HG03558 (cell line): ENCODE data around the gene KCNAB1.
"Not testable (repeated sequence)": the region's sequence is repeated elsewhere in the genome, so short reads cannot be mapped to it uniquely, and the experiment has no call there.

ENCODE experiments used
- ATAC-seq: cut with Tn5 transposase; IDR thresholded peaks from one replicate; pipeline ENCODE4 v1.9.1; 2021; ENCODE audit warnings: moderate number of reproducible peaks; ENCODE audit not compliant: unreplicated experiment; ENCODE audit errors: extremely low read depth

The KCNAB1 gene

GRCh38 chr3:156172536-156172935 is 52.2 kb downstream of the KCNAB1 start:
- no peak for ATAC-seq

GRCh38 chr3:156174229-156174847 is 54.0 kb downstream of the KCNAB1 start:
- no peak for ATAC-seq

GRCh38 chr3:156175570-156175969 is 55.2 kb downstream of the KCNAB1 start:
- ATAC-seq: no peak

- ATAC-seq: no peak
Measured at GRCh38 chr3:156176048-156176447, 55.7 kb downstream of the KCNAB1 start.

GRCh38 chr3:156176629-156177210 is 56.3 kb downstream of the KCNAB1 start:
- ATAC-seq: no peak

- ATAC-seq: no peak
Measured at GRCh38 chr3:156180077-156180476, 59.7 kb downstream of the KCNAB1 start.

GRCh38 chr3:156181509-156181908 is 61.1 kb downstream of the KCNAB1 start:
- ATAC-seq: no peak

- no peak for ATAC-seq
Measured at GRCh38 chr3:156183396-156183795, 63.0 kb downstream of the KCNAB1 start.

GRCh38 chr3:156184156-156184555 is 63.8 kb downstream of the KCNAB1 start:
- no peak for ATAC-seq

GRCh38 chr3:156187146-156187769 is 66.9 kb downstream of the KCNAB1 start:
- ATAC-seq: no peak

GRCh38 chr3:156188757-156189156 is 68.4 kb downstream of the KCNAB1 start:
- no peak for ATAC-seq

GRCh38 chr3:156189927-156190326 is 69.5 kb downstream of the KCNAB1 start:
- no peak for ATAC-seq

GRCh38 chr3:156194945-156195344 is 74.6 kb downstream of the KCNAB1 start:
- not testable (repeated sequence) for ATAC-seq

- not testable (repeated sequence) for ATAC-seq
Measured at GRCh38 chr3:156197152-156197551, 76.8 kb downstream of the KCNAB1 start.

- no peak for ATAC-seq
Measured at GRCh38 chr3:156201411-156202405, 81.3 kb downstream of the KCNAB1 start.

GRCh38 chr3:156206157-156206556 is 85.8 kb downstream of the KCNAB1 start:
- ATAC-seq: no peak

GRCh38 chr3:156207802-156208685 is 87.7 kb downstream of the KCNAB1 start:
- no peak for ATAC-seq

- no peak for ATAC-seq
Measured at GRCh38 chr3:156209631-156210335, 89.4 kb downstream of the KCNAB1 start.

- no peak for ATAC-seq
Measured at GRCh38 chr3:156211583-156211982, 91.2 kb downstream of the KCNAB1 start.
